Endothelial cell of umbilical vein (primary cell): ENCODE measurements around the gene TMEM9B. TPM values are rescaled to one million over a fixed set of nuclear protein-coding genes. Genes with fewer than 3 reads are reported as not detected.

Source experiments
- BruUV-seq: library from RNA; stranded (reverse); fragments of 400-500 nt; replicated peaks from 2 replicates; lab custom pipeline; 2021; lab: Mats Ljungman, UMichigan
- CTCF ChIA-PET: fragments of 300-600, 350-600 bp; sonication (Branson Sonifier 250); formaldehyde crosslinking; loops from one replicate; lab custom pipeline; 2021; ENCODE audit warnings: antibody characterized with exemption, inconsistent platforms; lab: Charles Lee
- POLR2A ChIA-PET: fragments of 300-600, 350-600 bp; sonication (Branson Sonifier 250); formaldehyde crosslinking; loops from one replicate; lab custom pipeline; 2021; ENCODE audit warnings: antibody characterized with exemption, inconsistent platforms; lab: Charles Lee
- DNase-seq: peaks from one replicate; pipeline ENCODE4 v3.0.0-alpha.2; 2011; ENCODE audit warnings: low read depth, low spot score
- FAIRE-seq: peaks from 2 replicates; lab custom pipeline; 2011; peaks lifted over from hg19 to GRCh38; lab: Jason Lieb, UNC
- H2AFZ ChIP-seq: 2 replicates; pipeline ENCODE4 v1.6.0; 2012; ENCODE audit warnings: low read depth, low read length, control low read depth, inconsistent platforms
- H3K27ac ChIP-seq: 2 replicates; pipeline ENCODE4 v1.5.1; 2011; ENCODE audit warnings: low read depth, mild to moderate bottlenecking, control low read depth, low read length, moderate library complexity; ENCODE audit not compliant: insufficient read depth
- H3K27me3 ChIP-seq, 2 experiments: 2 replicates each; pipeline versions ENCODE4 v1.6.0 to v1.6.1; 2011; ENCODE audit warnings: low read length in 2 of 2, mixed read lengths in 1 of 2; ENCODE audit not compliant: control insufficient read depth in 2 of 2, insufficient read depth in 2 of 2
- H3K36me3 ChIP-seq, 2 experiments: 2 replicates in 1 of 2; 3 replicates in 1 of 2; pipeline ENCODE4 v1.5.1; 2011; ENCODE audit warnings: low read length in 2 of 2, mild to moderate bottlenecking in 1 of 2, moderate library complexity in 1 of 2; ENCODE audit not compliant: control insufficient read depth in 2 of 2, insufficient read depth in 2 of 2; ENCODE audit errors: extremely low read depth in 1 of 2
- H3K4me1 ChIP-seq: 3 replicates; pipeline ENCODE4 v1.5.1; 2011; ENCODE audit warnings: mild to moderate bottlenecking, low read length; ENCODE audit not compliant: control insufficient read depth, insufficient read depth; ENCODE audit errors: extremely low read depth
- H3K4me2 ChIP-seq: 2 replicates; pipeline ENCODE4 v1.6.1; 2011; ENCODE audit warnings: low read length, control low read depth, mixed read lengths; ENCODE audit not compliant: insufficient read depth
- H3K4me3 ChIP-seq, 3 experiments: fragments of 200-600 bp in 1 of 3; sonication (generic), shearing (Covaris generic) in 1 of 3; replicated peaks in 1 of 3; 2 replicates each; pipeline ENCODE4 v1.5.1; 2011 to 2016; ENCODE audit warnings: control low read depth in 3 of 3, low read length in 3 of 3, mild to moderate bottlenecking in 2 of 3, inconsistent platforms in 1 of 3, low read depth in 1 of 3, moderate library complexity in 1 of 3; ENCODE audit not compliant: insufficient read depth in 1 of 3
- H3K79me2 ChIP-seq: 2 replicates; pipeline ENCODE4 v1.6.0; 2012; ENCODE audit warnings: low read length, inconsistent platforms; ENCODE audit not compliant: control insufficient read depth, insufficient read depth
- H3K9ac ChIP-seq: replicated peaks from 2 replicates; pipeline ENCODE3; 2011; ENCODE audit warnings: low read length, control low read depth; ENCODE audit not compliant: insufficient read depth; ENCODE audit errors: extremely low read depth
- H3K9me1 ChIP-seq: replicated peaks from 3 replicates; pipeline ENCODE4 v1.6.0; 2011; ENCODE audit warnings: mild to moderate bottlenecking, low read length; ENCODE audit not compliant: control insufficient read depth, insufficient read depth; ENCODE audit errors: extremely low read depth
- H3K9me3 ChIP-seq: replicated peaks from 2 replicates; pipeline ENCODE4 v1.5.1; 2012; ENCODE audit warnings: low read length, inconsistent platforms; ENCODE audit not compliant: control insufficient read depth, insufficient read depth
- H4K20me1 ChIP-seq: replicated peaks from 2 replicates; pipeline ENCODE3; 2011; ENCODE audit warnings: mild to moderate bottlenecking, low read length; ENCODE audit not compliant: control insufficient read depth, insufficient read depth; ENCODE audit errors: extremely low read depth
- CTCF ChIP-seq, 2 donors: IDR thresholded peaks; 1 replicate in 1 of 2; 2 replicates in 1 of 2; pipeline ENCODE4 v1.5.1; 2011; ENCODE audit warnings: low read length in 2 of 2, mild to moderate bottlenecking in 2 of 2, moderate library complexity in 2 of 2, control low read depth in 1 of 2, inconsistent platforms in 1 of 2, low read depth in 1 of 2; ENCODE audit not compliant: insufficient read depth in 1 of 2; ENCODE audit errors: extremely low read depth in 1 of 2
- EZH2 ChIP-seq: IDR thresholded peaks from 2 replicates; pipeline ENCODE4 v1.6.1; 2012; ENCODE audit warnings: borderline replicate concordance, low read depth, mild to moderate bottlenecking, moderate library complexity, low read length, inconsistent platforms; ENCODE audit not compliant: severe bottlenecking
- FOS ChIP-seq: IDR thresholded peaks from 2 replicates; pipeline ENCODE4 v1.6.1; 2011; ENCODE audit warnings: mild to moderate bottlenecking, low read length, moderate library complexity, borderline replicate concordance; ENCODE audit not compliant: insufficient read depth
- GATA2 ChIP-seq: IDR thresholded peaks from 2 replicates; pipeline ENCODE4 v1.7.0; 2011; ENCODE audit warnings: low read depth, mild to moderate bottlenecking, moderate library complexity, mixed read lengths, low read length; ENCODE audit not compliant: insufficient read length, insufficient read depth
- JUN ChIP-seq: IDR thresholded peaks from 2 replicates; pipeline ENCODE4 v1.6.1; 2011; ENCODE audit warnings: borderline replicate concordance, low read depth; ENCODE audit not compliant: insufficient read length, insufficient read depth
- MAX ChIP-seq: IDR thresholded peaks from 2 replicates; pipeline ENCODE4 v1.6.1; 2011; ENCODE audit not compliant: insufficient read depth, insufficient read length
- MYC ChIP-seq: IDR thresholded peaks from one replicate; pipeline ENCODE4 v1.6.1; 2011; ENCODE audit warnings: mild to moderate bottlenecking, low read depth, low read length
- POLR2A ChIP-seq: IDR thresholded peaks from 2 replicates; pipeline ENCODE4 v1.6.1; 2012; ENCODE audit warnings: low read depth, mild to moderate bottlenecking, control low read depth, low read length
- POLR2AphosphoS5 ChIP-seq: IDR thresholded peaks from 2 replicates; pipeline ENCODE4 v1.6.1; 2012; ENCODE audit warnings: low read depth, mild to moderate bottlenecking, control low read depth, low read length, moderate library complexity; ENCODE audit not compliant: insufficient read depth
- dilution Hi-C: fragments of 300-500 bp; cut with MboI; formaldehyde crosslinking; loops from one replicate; pipeline ENCODE4 v1.15.0; 2019; ENCODE audit warnings: low sequenced_read_pairs; ENCODE audit not compliant: extremely low pct_ligation_motif_present
- intact Hi-C: fragments of 100-400 bp; cut with micrococcal nuclease; formaldehyde crosslinking; loops from one replicate; pipeline ENCODE4 v1.10.0; 2022
- polyA plus RNA-seq, 4 experiments: library from polyadenylated mRNA; depleted of rRNA in 3 of 4; stranded (reverse) in 3 of 4; unstranded in 1 of 4; fragments of >200 nt; gene quantifications; 2 replicates each; pipeline versions ENCODE4 v1.2.1 to v1.2.3, GENCODE V29; 2011 to 2012; ENCODE audit warnings: missing spikeins in 1 of 4
- total RNA-seq: library from RNA; stranded (reverse); gene quantifications from 2 replicates; pipeline ENCODE4 v1.2.3, GENCODE V29; 2021

The TMEM9B gene
- total and polyA plus RNA-seq, 2 donors (not counting 3 experiments of a cell fraction or from before 2014, with no cell fraction given): 28.2 to 30.2 TPM

GRCh38 chr11:8967184-8967583 lies 2.9 kb upstream of the TMEM9B start:
- Histone ChIP-seq H3K9me3 (no peaks in the 10 kb centered on the region), H3K4me3 (no peak overlapping the region), H3K9me1 (no peaks in the 10 kb centered on the region), H3K4me2 (no peak overlapping the region), H4K20me1 (no peaks in the 10 kb centered on the region), H3K27ac (no peak overlapping the region), H3K4me1 (peaks cover 15% of the 10 kb centered on the region), H3K27me3 (no peaks in the 10 kb centered on the region), H2AFZ (no peak overlapping the region), H3K36me3 (no peaks in the 10 kb centered on the region), H3K79me2 (peaks cover 14% of the 10 kb centered on the region), H3K9ac (no peak overlapping the region)
- ChIA-PET POLR2A (no interaction called here), CTCF (no interaction called here)
- TF ChIP-seq MYC: no peak
- TF ChIP-seq GATA2: no peak
- TF ChIP-seq CTCF (IDR thresholded peaks at IDR 0.05; ENCODE audit: extremely low read depth in 1 of 2, insufficient read depth in 1 of 2, low read depth in 1 of 2, low read length in 2 of 2): no peak
- no peak for TF ChIP-seq FOS
- no peak for TF ChIP-seq EZH2
- no peak for TF ChIP-seq MAX
- no peak for TF ChIP-seq POLR2AphosphoS5
- no peak for TF ChIP-seq POLR2A
- TF ChIP-seq JUN: no peak
- dilution Hi-C loops (no loop called here), intact Hi-C loops (loop anchor here (5.0 kb wide), 1 partner anchor 540 kb away; no protein-coding TSS in a partner anchor)
- FAIRE-seq (no peak), DNase-seq (no peak)
- BruUV-seq: no TSS peak
